UCSD-AML1 (cell line): ENCODE measurements around the gene CXCR1.
A peak's percentile ranks its signal among the peaks of the same experiment; 100 is the strongest.
"Not testable (repeated sequence)": the region's sequence is repeated elsewhere in the genome, so short reads cannot be mapped to it uniquely, and the experiment has no call there.

Experiments
- DNase-seq: peaks from one replicate; lab custom pipeline; 2025; ENCODE audit not compliant: unreplicated experiment; lab: John Stamatoyannopoulos, UW

The CXCR1 gene

GRCh38 chr2:218162814-218163213, 3.9 kb downstream of the CXCR1 start:
- DNase-seq = no peak

GRCh38 chr2:218161644-218162043, 5.1 kb downstream of the CXCR1 start:
- no peak for DNase-seq

GRCh38 chr2:218155953-218156479, 10.7 kb downstream of the CXCR1 start:
- no peak for DNase-seq

- DNase-seq = no peak
Measured at GRCh38 chr2:218152777-218153176, 14.0 kb downstream of the CXCR1 start.

GRCh38 chr2:218152172-218152571, 14.6 kb downstream of the CXCR1 start:
- DNase-seq = no peak

GRCh38 chr2:218149848-218150440, 16.8 kb downstream of the CXCR1 start:
- DNase-seq = no peak

GRCh38 chr2:218149098-218149497, 17.7 kb downstream of the CXCR1 start:
- DNase-seq = no peak

- no peak for DNase-seq
Measured at GRCh38 chr2:218146056-218146455, 20.7 kb downstream of the CXCR1 start.

GRCh38 chr2:218145124-218145523, 21.6 kb downstream of the CXCR1 start:
- no peak for DNase-seq

- DNase-seq = no peak
Measured at GRCh38 chr2:218138047-218138446, 28.7 kb downstream of the CXCR1 start.

GRCh38 chr2:218137514-218137913, 29.2 kb downstream of the CXCR1 start:
- peak; percentile 43 for DNase-seq

- no peak for DNase-seq
Measured at GRCh38 chr2:218130822-218131221, 35.9 kb downstream of the CXCR1 start.

GRCh38 chr2:218130377-218130776, 36.4 kb downstream of the CXCR1 start:
- no peak for DNase-seq

GRCh38 chr2:218129458-218130135, 37.2 kb downstream of the CXCR1 start:
- no peak for DNase-seq

- no peak for DNase-seq
Measured at GRCh38 chr2:218128781-218129457, 37.8 kb downstream of the CXCR1 start.

GRCh38 chr2:218127929-218128455, 38.8 kb downstream of the CXCR1 start:
- no peak for DNase-seq

GRCh38 chr2:218125626-218126080, 41.1 kb downstream of the CXCR1 start, which contains the start of gene CXCR2:
Gene CXCR2, plus strand, starts transcription at chr2:218126028. Its CDS starts 8,774 bp downstream, at chr2:218134802.
- peak; percentile 35 for DNase-seq

- no peak for DNase-seq
Measured at GRCh38 chr2:218125095-218125494, 41.7 kb downstream of the CXCR1 start.

- DNase-seq = no peak
Measured at GRCh38 chr2:218123986-218124385, 42.8 kb downstream of the CXCR1 start.

- not testable (repeated sequence) for DNase-seq
Measured at GRCh38 chr2:218122286-218122685, 44.5 kb downstream of the CXCR1 start.

GRCh38 chr2:218121789-218122188, 45.0 kb downstream of the CXCR1 start:
- DNase-seq = not testable (repeated sequence)
